ENCODE data around the gene ZNF641.
"Not testable (repeated sequence)": the region's sequence is repeated elsewhere in the genome, so short reads cannot be mapped to it uniquely, and the experiment has no call there.

ZNF641 gene

DNA sequence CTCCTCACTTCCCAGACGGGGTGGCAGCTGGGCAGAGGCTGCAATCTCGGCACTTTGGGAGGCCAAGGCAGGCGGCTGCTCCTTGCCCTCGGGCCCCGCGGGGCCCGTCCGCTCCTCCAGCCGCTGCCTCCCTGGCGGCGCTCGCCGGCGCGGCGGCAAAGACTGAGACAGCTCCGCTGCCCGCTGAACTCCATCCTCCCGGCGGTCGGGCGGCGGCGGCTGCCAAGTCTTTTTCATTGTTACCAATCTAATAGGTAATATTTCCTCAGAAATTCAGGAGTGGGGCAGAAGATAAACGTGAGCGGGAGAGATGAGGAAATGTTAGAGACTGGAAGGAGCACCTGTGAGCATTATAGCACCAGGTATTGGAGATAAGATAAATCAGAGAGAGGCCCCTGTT, 17.0 kb downstream of the ZNF641 start:
- not testable (repeated sequence) for DNase-seq

- DNase-seq = no peak
These were observed 19.3 kb downstream of the ZNF641 start for GRCh38 chr12:48331399-48331798.

GRCh38 chr12:48329199-48329939, 21.4 kb downstream of the ZNF641 start:
- no peak for DNase-seq

- no peak for DNase-seq
These were observed 34.2 kb downstream of the ZNF641 start for GRCh38 chr12:48316491-48316890.

- no peak for DNase-seq
These were observed 39.4 kb downstream of the ZNF641 start for GRCh38 chr12:48311313-48311712.

DNA sequence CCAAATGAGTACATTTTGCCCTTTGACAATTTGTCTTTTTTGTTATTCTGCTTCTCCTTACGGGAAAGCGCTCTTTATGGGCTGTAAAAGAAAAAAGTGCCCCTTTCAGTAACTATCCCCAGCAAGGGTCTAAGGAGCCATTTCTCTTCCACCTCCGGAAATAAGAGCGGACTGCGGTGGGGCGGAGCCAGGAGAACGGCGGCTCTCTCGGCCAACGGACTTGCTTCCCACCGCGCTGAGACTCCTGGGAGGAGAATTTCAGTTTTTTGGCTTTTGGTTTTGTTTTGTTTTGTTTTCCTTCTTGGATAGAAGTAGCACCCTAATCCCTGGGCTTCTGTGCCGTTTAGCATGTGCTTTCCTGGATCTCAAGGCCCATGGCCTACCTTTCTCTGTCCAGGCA, 43.5 kb downstream of the ZNF641 start:
- DNase-seq = no peak

DNA sequence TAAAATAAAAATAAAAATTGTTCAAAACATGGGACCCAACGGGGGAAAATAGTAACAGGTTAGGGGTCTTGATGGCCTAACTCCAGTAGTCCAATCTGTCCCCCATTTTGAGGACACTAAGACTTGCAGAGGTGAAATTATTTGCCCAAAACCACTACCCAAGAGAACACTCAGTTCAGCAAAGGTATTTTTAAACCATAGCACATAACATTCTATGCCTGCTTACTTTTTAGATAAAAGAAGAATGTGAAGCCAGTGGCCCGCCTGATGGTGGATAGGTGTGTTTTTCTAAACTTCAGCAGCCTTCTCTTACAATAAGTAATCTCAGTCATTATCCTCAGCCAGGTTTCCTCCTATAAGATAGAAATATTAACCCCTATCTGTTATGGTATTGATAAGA, 45.5 kb downstream of the ZNF641 start:
- no peak for DNase-seq

GRCh38 chr12:48302161-48302911, 48.4 kb downstream of the ZNF641 start:
- DNase-seq = no peak

DNA sequence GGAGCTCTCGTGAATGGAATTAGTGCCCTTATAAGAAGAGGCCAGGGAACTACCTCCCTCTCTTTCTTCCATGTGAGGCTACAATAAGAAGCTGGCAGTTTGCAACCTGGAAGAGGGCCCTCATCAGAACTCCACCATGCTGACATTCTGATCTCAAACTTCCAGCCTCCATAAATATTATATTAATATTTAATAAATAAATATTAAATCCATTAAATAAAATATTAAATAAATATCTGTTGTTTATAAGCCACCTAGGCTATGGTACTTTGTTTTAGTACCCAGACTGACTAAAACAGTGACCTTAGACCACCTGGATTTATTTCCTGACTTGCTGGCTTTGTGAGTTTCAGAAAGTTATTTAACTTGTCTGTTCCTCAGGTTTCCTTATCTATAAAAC, 49.9 kb downstream of the ZNF641 start:
- DNase-seq = no peak

- peak; percentile 64 for DNase-seq
These were observed 54.0 kb downstream of the ZNF641 start for GRCh38 chr12:48296586-48297282.

- no peak for DNase-seq
These were observed 58.7 kb downstream of the ZNF641 start for GRCh38 chr12:48292040-48292439.

- no peak for DNase-seq
These were observed 59.2 kb downstream of the ZNF641 start for GRCh38 chr12:48291511-48291910.

DNA sequence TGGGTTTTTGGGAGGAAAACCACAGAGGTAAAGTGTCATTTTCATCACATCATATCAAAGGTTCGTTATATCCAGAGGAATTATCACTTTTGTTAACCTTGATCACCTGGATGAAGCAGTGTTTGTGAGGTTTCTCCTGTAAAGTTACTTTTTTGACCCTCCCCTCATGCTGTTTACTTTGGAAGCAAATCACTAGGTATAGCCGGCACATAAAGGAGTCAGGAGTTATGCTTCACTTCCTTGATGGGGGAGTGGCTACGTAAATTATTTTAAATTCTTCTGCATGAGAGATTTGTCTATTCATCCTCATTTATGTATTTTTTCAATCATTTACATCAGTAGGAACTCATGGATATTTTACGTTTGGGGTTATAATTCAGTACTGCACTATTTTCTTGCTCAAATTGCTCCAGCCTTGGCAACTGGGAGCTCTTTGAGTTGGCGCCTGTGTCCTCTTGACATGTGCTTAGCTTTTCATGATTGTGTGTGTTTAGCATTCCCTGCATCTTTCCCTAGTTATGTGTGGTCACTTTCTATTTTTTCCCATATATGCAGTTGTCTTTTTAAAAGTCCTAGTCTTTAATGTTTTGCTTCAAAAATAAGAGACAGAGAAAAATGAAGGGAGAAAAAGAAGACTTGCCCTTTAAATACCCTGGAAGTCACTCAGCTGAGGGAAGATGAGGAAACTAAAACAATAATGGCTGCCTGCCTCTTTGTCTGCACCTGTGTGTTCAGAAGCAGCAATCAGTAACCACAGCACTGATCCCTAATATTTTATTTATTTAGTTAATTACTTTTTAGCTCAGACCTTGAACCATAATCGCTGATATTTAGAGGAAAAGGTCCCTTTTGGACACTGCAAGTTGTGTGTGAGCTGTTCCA, 62.1 kb downstream of the ZNF641 start:
- no peak for DNase-seq
